Lung (tissue), 12 donors: ENCODE results near the gene ALOX15B. TPM values are rescaled to one million over a fixed set of nuclear protein-coding genes. Genes with fewer than 3 reads are reported as not detected.

Experiments used
- ATAC-seq: fragments of 200-7000 bp; cut with Tn5 transposase; one replicate; pipeline ENCODE4 v1.9.1; 2020; ENCODE audit warnings: moderate number of reproducible peaks; ENCODE audit not compliant: insufficient read depth, low FRiP score
- DNase-seq, 3 donors: peaks; one replicate each; pipeline ENCODE4 v3.0.0-alpha.2; 2013 to 2017
- H3K27ac ChIP-seq, 2 donors: one replicate each; pipeline ENCODE4 v1.5.1; 2013; ENCODE audit warnings: mild to moderate bottlenecking in 2 of 2, moderate library complexity in 2 of 2, control low read depth in 1 of 2, inconsistent platforms in 1 of 2, low read depth in 1 of 2, low read length in 1 of 2
- H3K27me3 ChIP-seq, 3 donors: one replicate each; pipeline ENCODE4 v1.5.1; 2013; ENCODE audit warnings: low read length in 2 of 3; ENCODE audit not compliant: control insufficient read depth in 3 of 3, insufficient read depth in 3 of 3
- H3K36me3 ChIP-seq, 4 donors: one replicate each; pipeline ENCODE4 v1.5.1; 2013; ENCODE audit warnings: low read length in 4 of 4, mild to moderate bottlenecking in 1 of 4, moderate library complexity in 1 of 4; ENCODE audit not compliant: control insufficient read depth in 4 of 4, insufficient read depth in 4 of 4
- H3K4me1 ChIP-seq, 5 donors: one replicate each; pipeline ENCODE4 v1.5.1; 2013; ENCODE audit warnings: low read length in 5 of 5, mild to moderate bottlenecking in 2 of 5, moderate library complexity in 1 of 5; ENCODE audit not compliant: control insufficient read depth in 5 of 5, insufficient read depth in 5 of 5
- H3K4me3 ChIP-seq: one replicate; pipeline ENCODE4 v1.5.1; 2013; ENCODE audit warnings: mild to moderate bottlenecking, control low read depth, moderate library complexity
- H3K9ac ChIP-seq, 2 donors: one replicate each; pipeline ENCODE4 v1.5.1; 2013; ENCODE audit warnings: low read length in 2 of 2, control low read depth in 1 of 2; ENCODE audit not compliant: insufficient read depth in 1 of 2
- H3K9me3 ChIP-seq, 4 donors: one replicate each; pipeline ENCODE4 v1.5.1; 2013; ENCODE audit warnings: low read length in 3 of 4, mild to moderate bottlenecking in 1 of 4, moderate library complexity in 1 of 4; ENCODE audit not compliant: control insufficient read depth in 4 of 4, insufficient read depth in 3 of 4
- CTCF ChIP-seq: IDR thresholded peaks from 2 replicates; pipeline ENCODE4 v1.5.1; 2012; ENCODE audit warnings: mild to moderate bottlenecking; ENCODE audit errors: control extremely low read depth, extremely low read depth
- WGBS, 2 donors: extraction: QIAGEN DNeasy Blood & Tissue Kit; methylation state at CpG; one replicate each; pipeline ENCODE4 v1.1.7; 2013; 5-methylcytosine and 5-hydroxymethylcytosine counted together
- polyA plus RNA-seq, 2 donors: library from polyadenylated mRNA; stranded (reverse); fragments of 200-250 nt; gene quantifications; one replicate each; pipeline ENCODE4 v1.2.1, GENCODE V29; 2013
- total RNA-seq, 2 donors: library from RNA; depleted of rRNA in 1 of 2; stranded (reverse); fragments of >200 nt in 1 of 2; gene quantifications; one replicate each; pipeline ENCODE4 v1.2.1, GENCODE V29; 2014 to 2021
- donor health status: control.
- donor health status: control.
- donor health status: Bipolar disorder and iron deficiency.
- donor health status: healthy.
- donor health status: DM: yes; HTN: yes; CAD: no.

Gene ALOX15B
- total and polyA plus RNA-seq, 4 donors = 3.4 to 135 (median 73.8) TPM

GRCh38 chr17:7992924-7993323 is 45.9 kb upstream of the ALOX15B start:
- Histone ChIP-seq H3K27me3 (peaks cover 0 to 9% (median 3%) of the 10 kb centered on the region in 3 donors), H3K4me1 (peaks cover 0 to 5% (median 0%) of the 10 kb centered on the region in 5 donors), H3K9me3 (no peaks in the 10 kb centered on the region), H3K9ac (no peak overlapping the region), H3K4me3 (no peak overlapping the region), H3K27ac (no peak overlapping the region), H3K36me3 (no peaks in the 10 kb centered on the region)
- 73 to 80% methylated on average over 3 of the region's 3 CpGs for WGBS, 2 donors
- DNase-seq (no peak), ATAC-seq (no peak)
- TF ChIP-seq CTCF = no peak

- TF ChIP-seq CTCF = no peak
- H3K4me1 ChIP-seq = peaks cover 0 to 5% (median 0%) of the 10 kb centered on the region in 5 donors
- H3K27me3 ChIP-seq = peaks cover 0 to 9% (median 5%) of the 10 kb centered on the region in 3 donors
- H3K9me3 ChIP-seq = no peaks in the 10 kb centered on the region
- H3K27ac ChIP-seq = peak overlapping the region in 1 of 2 donors; percentile 10
- H3K4me3 ChIP-seq = no peak overlapping the region
- no peak overlapping the region for H3K9ac ChIP-seq
- no peaks in the 10 kb centered on the region for H3K36me3 ChIP-seq
- DNase-seq (no peak), ATAC-seq (no peak)
- WGBS, 2 donors = 87 to 89% methylated on average over 27 of the region's 27 CpGs
Observed at GRCh38 chr17:7993972-7994589, 44.8 kb upstream of the ALOX15B start.

GRCh38 chr17:7995724-7996123 is 43.1 kb upstream of the ALOX15B start:
- ATAC-seq (no peak), DNase-seq (no peak)
- no peaks in the 10 kb centered on the region for H3K9me3 ChIP-seq
- H3K36me3 ChIP-seq = no peaks in the 10 kb centered on the region
- WGBS, 2 donors = 98 to 99% methylated on average over 2 of the region's 2 CpGs
- peaks cover 0 to 20% (median 13%) of the 10 kb centered on the region in 3 donors for H3K27me3 ChIP-seq
- H3K9ac ChIP-seq = no peak overlapping the region
- no peak overlapping the region for H3K27ac ChIP-seq
- TF ChIP-seq CTCF = no peak
- peaks cover 0 to 5% (median 0%) of the 10 kb centered on the region in 5 donors for H3K4me1 ChIP-seq
- no peak overlapping the region for H3K4me3 ChIP-seq

GRCh38 chr17:7997186-7997585 is 41.7 kb upstream of the ALOX15B start:
- 25 to 28% methylated on average over 5 of the region's 5 CpGs for WGBS, 2 donors
- Histone ChIP-seq H3K4me3 (no peak overlapping the region), H3K36me3 (no peaks in the 10 kb centered on the region), H3K9ac (no peak overlapping the region), H3K9me3 (no peaks in the 10 kb centered on the region), H3K27ac (no peak overlapping the region), H3K27me3 (peaks cover 0 to 32% (median 23%) of the 10 kb centered on the region in 3 donors), H3K4me1 (peaks cover 0 to 5% (median 0%) of the 10 kb centered on the region in 5 donors)
- no peak for TF ChIP-seq CTCF
- DNase-seq (no peak), ATAC-seq (no peak)
